IPS-18a (cell line): ENCODE measurements around the gene TMEM200C.
A peak's percentile ranks its signal among the peaks of the same experiment; 100 is the strongest.

Source experiments
- H3K27ac ChIP-seq: one replicate; pipeline ENCODE4 v1.5.1; 2013; ENCODE audit warnings: low read length
- H3K27me3 ChIP-seq: one replicate; pipeline ENCODE4 v1.6.1; 2013; ENCODE audit warnings: mild to moderate bottlenecking, low read length; ENCODE audit not compliant: control insufficient read depth, insufficient read depth
- H3K36me3 ChIP-seq: one replicate; pipeline ENCODE4 v1.6.1; 2013; ENCODE audit warnings: low read depth, low read length; ENCODE audit not compliant: control insufficient read depth
- H3K4me1 ChIP-seq: one replicate; pipeline ENCODE4 v1.6.1; 2013; ENCODE audit warnings: low read depth, low read length; ENCODE audit not compliant: control insufficient read depth
- H3K4me3 ChIP-seq: one replicate; pipeline ENCODE4 v1.5.1; 2013; ENCODE audit warnings: low read length
- H3K9ac ChIP-seq: one replicate; pipeline ENCODE4 v1.6.1; 2013; ENCODE audit warnings: mild to moderate bottlenecking, low read length, moderate library complexity
- H3K9me3 ChIP-seq: one replicate; pipeline ENCODE4 v1.6.1; 2013; ENCODE audit warnings: low read depth, low read length; ENCODE audit not compliant: control insufficient read depth

Gene TMEM200C

GRCh38 chr18:5891184-5891853 is 4.0 kb downstream of the TMEM200C start:
- H3K36me3 ChIP-seq: no peaks in the 10 kb centered on the region
- peaks cover 35% of the 10 kb centered on the region for H3K27me3 ChIP-seq
- peaks cover 15% of the 10 kb centered on the region for H3K4me1 ChIP-seq
- no peaks in the 10 kb centered on the region for H3K9me3 ChIP-seq
- H3K4me3 ChIP-seq: peak overlapping the region; percentile 40
- no peak overlapping the region for H3K9ac ChIP-seq
- H3K27ac ChIP-seq: no peak overlapping the region

- Histone ChIP-seq H3K9me3 (no peaks in the 10 kb centered on the region), H3K4me3 (peak overlapping the region; percentile 60), H3K27me3 (peaks cover 34% of the 10 kb centered on the region), H3K9ac (no peak overlapping the region), H3K27ac (no peak overlapping the region), H3K4me1 (peaks cover 17% of the 10 kb centered on the region), H3K36me3 (no peaks in the 10 kb centered on the region)
Measured at GRCh38 chr18:5890331-5891183, 4.8 kb downstream of the TMEM200C start.

- Histone ChIP-seq H3K36me3 (no peaks in the 10 kb centered on the region), H3K4me3 (no peak overlapping the region), H3K9me3 (no peaks in the 10 kb centered on the region), H3K27me3 (no peaks in the 10 kb centered on the region), H3K4me1 (peaks cover 8% of the 10 kb centered on the region), H3K9ac (no peak overlapping the region), H3K27ac (no peak overlapping the region)
Measured at GRCh38 chr18:5885361-5885760, 10.0 kb downstream of the TMEM200C start.

GRCh38 chr18:5884375-5884774 is 10.9 kb downstream of the TMEM200C start:
- peaks cover 8% of the 10 kb centered on the region for H3K4me1 ChIP-seq
- no peaks in the 10 kb centered on the region for H3K9me3 ChIP-seq
- H3K27ac ChIP-seq: no peak overlapping the region
- H3K4me3 ChIP-seq: no peak overlapping the region
- H3K9ac ChIP-seq: no peak overlapping the region
- no peaks in the 10 kb centered on the region for H3K36me3 ChIP-seq
- no peaks in the 10 kb centered on the region for H3K27me3 ChIP-seq

- no peaks in the 10 kb centered on the region for H3K9me3 ChIP-seq
- no peaks in the 10 kb centered on the region for H3K36me3 ChIP-seq
- H3K27ac ChIP-seq: no peak overlapping the region
- no peaks in the 10 kb centered on the region for H3K4me1 ChIP-seq
- H3K4me3 ChIP-seq: no peak overlapping the region
- no peak overlapping the region for H3K9ac ChIP-seq
- no peaks in the 10 kb centered on the region for H3K27me3 ChIP-seq
Measured at GRCh38 chr18:5879479-5879882, 15.8 kb downstream of the TMEM200C start.

- no peaks in the 10 kb centered on the region for H3K27me3 ChIP-seq
- no peaks in the 10 kb centered on the region for H3K9me3 ChIP-seq
- H3K36me3 ChIP-seq: no peaks in the 10 kb centered on the region
- no peak overlapping the region for H3K9ac ChIP-seq
- H3K4me1 ChIP-seq: no peaks in the 10 kb centered on the region
- H3K4me3 ChIP-seq: no peak overlapping the region
- no peak overlapping the region for H3K27ac ChIP-seq
Measured at GRCh38 chr18:5876891-5877290, 18.4 kb downstream of the TMEM200C start.

GRCh38 chr18:5874336-5874735 is 21.0 kb downstream of the TMEM200C start:
- H3K9me3 ChIP-seq: no peaks in the 10 kb centered on the region
- no peaks in the 10 kb centered on the region for H3K36me3 ChIP-seq
- no peaks in the 10 kb centered on the region for H3K4me1 ChIP-seq
- no peak overlapping the region for H3K27ac ChIP-seq
- H3K9ac ChIP-seq: no peak overlapping the region
- H3K4me3 ChIP-seq: no peak overlapping the region
- H3K27me3 ChIP-seq: no peaks in the 10 kb centered on the region

- Histone ChIP-seq H3K4me3 (no peak overlapping the region), H3K9ac (no peak overlapping the region), H3K4me1 (no peaks in the 10 kb centered on the region), H3K27me3 (no peaks in the 10 kb centered on the region), H3K27ac (no peak overlapping the region), H3K9me3 (no peaks in the 10 kb centered on the region), H3K36me3 (no peaks in the 10 kb centered on the region)
Measured at GRCh38 chr18:5872886-5873285, 22.4 kb downstream of the TMEM200C start.

GRCh38 chr18:5871426-5871825 is 23.9 kb downstream of the TMEM200C start:
- Histone ChIP-seq H3K9me3 (no peaks in the 10 kb centered on the region), H3K4me3 (no peak overlapping the region), H3K27me3 (no peaks in the 10 kb centered on the region), H3K9ac (no peak overlapping the region), H3K36me3 (no peaks in the 10 kb centered on the region), H3K27ac (no peak overlapping the region), H3K4me1 (no peaks in the 10 kb centered on the region)

- Histone ChIP-seq H3K27ac (no peak overlapping the region), H3K36me3 (no peaks in the 10 kb centered on the region), H3K4me1 (no peaks in the 10 kb centered on the region), H3K9me3 (no peaks in the 10 kb centered on the region), H3K4me3 (no peak overlapping the region), H3K9ac (no peak overlapping the region), H3K27me3 (no peaks in the 10 kb centered on the region)
Measured at GRCh38 chr18:5868218-5868854, 27.0 kb downstream of the TMEM200C start.

GRCh38 chr18:5865521-5865920 is 29.8 kb downstream of the TMEM200C start:
- Histone ChIP-seq H3K27me3 (no peaks in the 10 kb centered on the region), H3K9me3 (peaks cover 3% of the 10 kb centered on the region), H3K36me3 (no peaks in the 10 kb centered on the region), H3K4me3 (no peak overlapping the region), H3K4me1 (no peaks in the 10 kb centered on the region), H3K27ac (no peak overlapping the region), H3K9ac (no peak overlapping the region)
